ENCODE data around the gene PAQR4. TPM values are rescaled to one million over a fixed set of nuclear protein-coding genes. Genes with fewer than 3 reads are reported as not detected.

The PAQR4 gene
- total and polyA plus RNA-seq, 2 of the 13 experiments (the other 11 are each of a cell fraction or from before 2014, with no cell fraction given) = 15.9 to 24.8 TPM

DNA sequence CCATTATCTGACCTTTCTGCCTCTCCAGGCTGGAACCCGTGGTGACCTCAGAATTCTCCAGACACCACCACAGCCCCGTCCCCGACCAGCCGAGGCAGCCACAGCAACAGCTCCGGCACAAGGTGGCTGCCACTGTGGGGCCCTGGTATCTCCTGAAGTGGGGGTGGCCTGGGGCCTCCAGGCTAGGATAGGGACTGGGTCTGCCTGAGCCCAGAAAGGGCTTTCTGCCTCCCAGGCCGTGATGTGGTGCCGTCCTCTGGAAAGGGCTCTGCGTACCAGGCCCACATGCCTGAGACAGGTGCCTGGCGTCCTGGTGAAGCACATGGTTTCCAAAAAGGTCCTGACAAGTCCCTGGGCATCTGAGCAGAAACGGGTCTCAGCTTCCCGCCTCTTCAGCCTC lies 40.4 kb upstream of the PAQR4 start:
- ChIA-PET CTCF (ENCODE audit: low intra/inter-chr PET ratio, low total read pairs) (no interaction called here), POLR2A (no interaction called here)
- Histone ChIP-seq H3K4me3 (replicated peaks in 1 of 3; ENCODE audit: insufficient read depth in 1 of 3, low read depth in 2 of 3, low read length in 3 of 3) (no peak overlapping the region), H3K79me2 (ENCODE audit: insufficient read depth, low read length) (no peaks in the 10 kb centered on the region), H3K4me2 (ENCODE audit: low read depth, low read length) (no peak overlapping the region), H3K27ac (ENCODE audit: extremely low read length, insufficient read depth, low read length) (no peak overlapping the region), H3K27me3 (ENCODE audit: control insufficient read depth in 1 of 2, insufficient read depth in 2 of 2, low read length in 2 of 2) (no peaks in the 10 kb centered on the region), H2AFZ (ENCODE audit: low read length) (no peak overlapping the region), H3K9me3 (ENCODE audit: low read length) (no peaks in the 10 kb centered on the region), H4K20me1 (ENCODE audit: insufficient read depth, low read length) (no peaks in the 10 kb centered on the region), H3K9ac (ENCODE audit: insufficient read depth, low read depth, low read length) (no peak overlapping the region), H3K36me3 (replicated peaks in 1 of 2; ENCODE audit: control insufficient read depth in 1 of 2, insufficient read depth in 2 of 2, low read length in 2 of 2) (peaks cover 6 to 8% of the 10 kb centered on the region in 2 experiments; a peak in 3 of 5 replicates), H3K4me1 (ENCODE audit: insufficient read depth, low read length) (0 out of 2 replicates have a peak, but pooled peaks cover 9% of the 10 kb centered on the region)
- TF ChIP-seq ZFP82 (CRISPR knock-in tag; IDR thresholded peaks at IDR 0.05; ENCODE audit: borderline replicate concordance) = no peak
- no peak for TF ChIP-seq RAD51 (IDR thresholded peaks at IDR 0.05; ENCODE audit: borderline replicate concordance)
- no peak for TF ChIP-seq ZNF143 (CRISPR knock-in tag; IDR thresholded peaks at IDR 0.05)
- no peak for TF ChIP-seq USF2 (IDR thresholded peaks at IDR 0.05; ENCODE audit: low read depth, low read length)
- no peak for TF ChIP-seq USF2 (CRISPR knock-in tag; IDR thresholded peaks at IDR 0.05; ENCODE audit: borderline replicate concordance)
- no peak for TF ChIP-seq TCF7 (IDR thresholded peaks at IDR 0.05; ENCODE audit: low read depth)
- TF ChIP-seq STAG1 (CRISPR knock-in tag; IDR thresholded peaks at IDR 0.05) = no peak
- no peak for TF ChIP-seq KLF11 (CRISPR knock-in tag; IDR thresholded peaks at IDR 0.05)
- no peak for TF ChIP-seq KDM2A (CRISPR knock-in tag; IDR thresholded peaks at IDR 0.05; ENCODE audit: borderline replicate concordance, low read depth)
- TF ChIP-seq ATF7 (IDR thresholded peaks at IDR 0.05) = no peak
- TF ChIP-seq ATF7 (CRISPR knock-in tag; IDR thresholded peaks at IDR 0.05) = no peak
- no peak for TF ChIP-seq NCOA1 (CRISPR knock-in tag; IDR thresholded peaks at IDR 0.05)
- TF ChIP-seq, protein P1, sequence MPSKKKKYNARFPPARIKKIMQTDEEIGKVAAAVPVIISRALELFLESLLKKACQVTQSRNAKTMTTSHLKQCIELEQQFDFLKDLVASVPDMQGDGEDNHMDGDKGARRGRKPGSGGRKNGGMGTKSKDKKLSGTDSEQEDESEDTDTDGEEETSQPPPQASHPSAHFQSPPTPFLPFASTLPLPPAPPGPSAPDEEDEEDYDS (CRISPR knock-in tag; IDR thresholded peaks at IDR 0.05) = no peak
- TF ChIP-seq ZNF207 (IDR thresholded peaks at IDR 0.05; ENCODE audit: borderline replicate concordance) = no peak
- TF ChIP-seq ZNF792 (CRISPR knock-in tag; IDR thresholded peaks at IDR 0.05) = no peak
- no peak for TF ChIP-seq RFX5 (IDR thresholded peaks at IDR 0.05; ENCODE audit: low read depth, low read length)
- TF ChIP-seq, protein P2, sequence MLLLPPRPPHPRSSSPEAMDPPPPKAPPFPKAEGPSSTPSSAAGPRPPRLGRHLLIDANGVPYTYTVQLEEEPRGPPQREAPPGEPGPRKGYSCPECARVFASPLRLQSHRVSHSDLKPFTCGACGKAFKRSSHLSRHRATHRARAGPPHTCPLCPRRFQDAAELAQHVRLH (CRISPR knock-in tag; IDR thresholded peaks at IDR 0.05; ENCODE audit: borderline replicate concordance, low read depth) = no peak
- no peak for TF ChIP-seq TCF12 (IDR thresholded peaks at IDR 0.05)
- no peak for TF ChIP-seq TCF12 (CRISPR knock-in tag; IDR thresholded peaks at IDR 0.05)
- TF ChIP-seq ZMYM4 (CRISPR knock-in tag; IDR thresholded peaks at IDR 0.05) = no peak
- no peak for TF ChIP-seq TMF1 (CRISPR knock-in tag; IDR thresholded peaks at IDR 0.05; ENCODE audit: low read depth)
- TF ChIP-seq HOXA9 (CRISPR knock-in tag; IDR thresholded peaks at IDR 0.05; ENCODE audit: borderline replicate concordance) = no peak
- ATAC-seq = no peak
- intact Hi-C loops (cut with micrococcal nuclease; ENCODE audit: unreplicated experiment) = no loop called here
- 92% methylated on average over 7 of the region's 11 CpGs for WGBS (ENCODE audit: low lambda C conversion rate)
- DNase-seq (ENCODE audit: low spot score) = no peak
- FAIRE-seq = no peak
- in situ Hi-C loops (cut with HindIII; ENCODE audit: extremely low pct_ligation_motif_present, low pct_unique_long_range_greater_than_20kb) = no loop called here
- BruUV-seq (replicated peaks) = no TSS peak
